ENCODE measurements around the gene COL2A1.

DNA sequence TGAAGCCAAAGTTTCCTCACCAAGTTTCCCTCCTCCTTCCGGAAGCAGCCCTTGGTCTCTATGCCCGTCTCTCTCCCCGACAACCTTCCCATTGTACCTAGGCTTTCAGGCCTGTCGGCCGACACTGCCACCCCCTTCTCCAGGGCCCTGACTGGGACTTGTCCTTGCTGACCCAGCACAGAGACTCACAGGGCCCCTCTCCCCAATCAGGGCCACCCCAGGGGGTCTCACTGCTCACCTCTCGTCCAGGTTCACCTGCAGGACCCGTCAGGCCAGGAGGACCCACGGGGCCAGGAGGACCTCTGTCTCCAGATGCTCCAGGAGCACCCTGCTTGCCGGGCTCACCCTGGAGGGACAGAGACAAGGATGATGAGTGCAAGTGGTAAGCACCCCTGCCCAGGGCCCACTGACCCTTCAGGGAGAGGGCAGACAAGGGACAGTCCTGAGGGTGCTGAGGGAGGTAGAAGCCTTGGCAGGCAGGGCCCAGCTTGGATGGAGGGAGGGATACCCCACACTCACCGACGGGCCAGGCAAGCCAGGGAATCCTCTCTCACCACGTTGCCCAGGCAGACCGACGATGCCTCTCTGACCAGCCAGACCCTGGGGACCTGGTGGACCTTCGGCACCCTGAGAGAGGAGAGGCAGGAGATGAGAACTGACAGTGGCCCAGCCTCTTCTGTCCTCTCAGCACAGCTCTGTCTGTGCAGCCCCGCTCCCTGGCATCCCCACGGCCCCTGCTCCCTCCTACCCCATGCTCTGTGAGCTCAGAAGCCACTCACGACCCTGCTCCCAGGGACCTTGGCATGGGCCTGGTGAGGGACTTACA is 26.3 kb downstream of the COL2A1 start:
- TF ChIP-seq CTCF (IDR thresholded peaks at IDR 0.05; ENCODE audit: insufficient read depth, low read length, poor library complexity, severe bottlenecking) (no peak), EZH2phosphoT487 (conservative IDR thresholded peaks at IDR 0.05; ENCODE audit: low read length) (no peak)
